Adrenal gland (tissue), 5 donors: ENCODE data around the gene KIAA0930.

Source experiments
- CTCF ChIP-seq, 6 experiments: fragments of 450-650 bp in 4 of 6; fragments of 200-600 bp in 2 of 6; sonication (generic) in 1 of 6; IDR thresholded peaks; 1 replicate in 5 of 6; 2 replicates in 1 of 6; pipeline versions ENCODE4 v1.5.1 to v1.8.0; 2016 to 2021; ENCODE audit warnings: antibody characterized with exemption in 6 of 6, mild to moderate bottlenecking in 2 of 6, moderate library complexity in 1 of 6
- POLR2A ChIP-seq, 2 donors: fragments of 450-650 bp; IDR thresholded peaks; one replicate each; pipeline ENCODE4 v1.6.1; 2017; ENCODE audit warnings: antibody characterized with exemption in 2 of 2, mild to moderate bottlenecking in 2 of 2, moderate library complexity in 1 of 2
- donor health status: DM: no; HTN: no; CAD: no.

GRCh38 chr22:45259754-45260394 is 19.2 kb upstream of the KIAA0930 start:
- TF ChIP-seq CTCF (IDR thresholded peaks at IDR 0.05), result no peak
- no peak for TF ChIP-seq POLR2A (IDR thresholded peaks at IDR 0.05)
